NAMALWA (cell line): Measurements from ENCODE around the gene PPP1R26.
"Not testable (repeated sequence)": the region's sequence is repeated elsewhere in the genome, so short reads cannot be mapped to it uniquely, and the experiment has no call there.

Source experiments
- DNase-seq: peaks from one replicate; pipeline ENCODE4 v3.0.0-alpha.2; 2015; ENCODE audit warnings: low spot score

The PPP1R26 gene, protein sequence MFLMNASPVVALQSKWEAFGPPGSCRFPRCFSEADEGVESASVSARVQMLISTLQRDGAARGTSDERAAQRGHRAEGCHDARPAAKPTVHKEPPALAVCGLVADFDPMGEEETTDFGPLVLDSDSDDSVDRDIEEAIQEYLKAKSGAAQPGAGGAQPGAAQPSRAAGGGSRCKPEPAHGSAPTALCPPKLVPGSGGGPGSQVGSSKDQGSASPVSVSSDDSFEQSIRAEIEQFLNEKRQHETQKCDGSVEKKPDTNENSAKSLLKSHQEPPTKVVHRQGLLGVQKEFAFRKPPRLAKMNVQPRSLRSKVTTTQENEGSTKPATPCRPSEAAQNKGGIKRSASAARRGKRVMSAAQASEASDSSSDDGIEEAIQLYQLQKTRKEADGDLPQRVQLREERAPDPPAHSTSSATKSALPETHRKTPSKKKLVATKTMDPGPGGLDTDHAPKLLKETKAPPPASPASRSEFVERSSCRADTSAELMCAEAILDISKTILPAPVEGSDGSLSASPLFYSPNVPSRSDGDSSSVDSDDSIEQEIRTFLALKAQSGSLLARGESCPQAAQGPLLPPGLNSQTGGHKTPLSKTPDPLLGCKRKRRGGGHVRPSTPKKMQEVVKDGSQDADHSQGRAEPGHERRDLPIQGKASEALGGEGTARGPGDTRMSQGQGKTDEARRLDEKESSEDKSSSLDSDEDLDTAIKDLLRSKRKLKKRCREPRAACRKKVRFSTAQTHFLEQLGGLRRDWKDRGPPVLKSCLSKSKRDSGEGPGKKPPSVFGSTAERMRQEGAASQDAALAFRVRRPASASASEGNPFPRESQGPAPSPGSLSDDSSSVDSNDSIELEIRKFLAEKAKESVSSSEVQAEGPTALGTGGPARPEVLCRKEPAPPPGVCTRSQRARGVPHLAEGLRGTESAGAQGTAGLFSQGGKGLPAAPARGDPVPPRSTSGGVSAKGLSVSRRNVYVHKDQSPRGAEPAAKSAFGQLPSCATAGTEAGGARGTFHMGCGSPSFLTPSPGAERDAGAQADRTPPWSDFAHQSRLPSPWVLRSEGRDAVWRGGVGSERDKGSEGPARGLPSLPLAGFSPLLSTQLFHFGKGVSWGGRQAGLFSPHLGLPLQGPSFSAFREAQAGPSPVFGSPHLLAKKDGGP (N-terminal part only)

DNA sequence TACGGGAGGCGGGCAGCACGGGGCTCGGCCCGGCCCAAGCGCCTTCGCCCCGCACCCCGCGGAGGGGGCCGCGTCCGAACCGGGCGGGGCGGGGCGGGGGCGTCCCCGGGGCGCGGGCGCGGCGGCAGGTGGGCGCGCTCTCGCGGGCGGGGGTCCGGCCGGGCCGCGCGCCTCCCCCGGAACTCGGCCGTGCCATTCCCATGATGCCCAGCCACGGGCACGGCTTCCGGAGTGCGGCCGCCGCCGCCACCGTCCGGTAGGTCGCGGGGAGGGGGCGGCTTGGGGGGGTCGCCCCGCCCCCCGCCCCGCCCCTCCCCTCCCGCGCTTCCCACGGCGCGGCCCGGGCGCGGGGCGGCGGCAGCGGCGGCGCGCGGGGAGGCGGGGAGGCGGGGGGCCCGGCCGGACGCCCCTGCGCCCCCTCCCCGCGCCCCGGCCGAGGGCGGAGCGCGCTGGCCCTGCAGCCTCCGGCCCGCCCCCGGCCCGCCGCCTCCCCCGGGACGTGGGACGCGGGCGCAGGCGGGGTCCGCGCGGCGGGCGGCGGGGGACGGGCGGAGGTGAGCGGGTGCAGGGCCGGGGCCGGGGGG, at the start of gene PPP1R26:
PPP1R26 (plus strand) TSS at position 314 of the 584 bp plus-strand sequence. CDS start 4,729 bp downstream, outside the sequence.
- no peak for DNase-seq

DNA sequence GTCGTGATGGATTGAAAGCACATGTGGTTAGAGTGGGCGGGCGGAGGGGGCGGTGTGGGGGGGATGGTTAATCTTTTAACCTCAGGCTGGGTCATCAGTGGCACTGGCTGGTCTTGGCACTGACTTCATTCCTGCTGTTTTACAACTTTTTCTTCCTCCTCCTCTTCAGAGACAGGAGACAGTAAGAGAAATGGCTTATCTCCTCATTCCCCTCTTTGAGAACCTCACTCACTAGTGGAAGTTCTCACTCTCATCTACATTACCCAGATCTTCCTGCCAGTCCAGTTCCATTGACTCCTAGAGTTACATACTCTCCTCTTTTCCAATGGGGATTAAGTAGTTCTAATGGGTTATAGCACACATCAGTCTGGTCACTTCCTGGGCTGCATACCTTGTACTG, 42.3 kb upstream of the PPP1R26 start:
- DNase-seq: no peak

DNA sequence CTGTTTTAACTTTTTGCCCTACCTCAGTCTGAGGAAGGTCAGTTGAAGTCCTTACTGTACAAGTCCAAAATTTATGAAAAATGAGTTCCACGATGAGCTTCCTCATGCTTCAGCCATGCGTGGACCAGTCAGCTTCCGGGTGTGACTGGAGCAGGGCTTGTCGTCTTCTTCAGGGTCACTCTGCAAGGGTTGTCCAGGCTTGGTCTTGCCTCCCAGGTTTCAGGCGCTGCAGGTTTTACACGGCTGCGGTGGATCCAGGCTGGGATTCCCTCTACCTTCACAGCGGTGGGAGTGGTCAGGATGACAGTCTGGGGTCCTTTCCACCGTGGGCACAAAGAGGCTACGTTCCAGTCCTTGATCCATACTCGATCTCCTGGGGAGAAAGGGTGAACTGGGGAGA, 41.9 kb upstream of the PPP1R26 start:
- DNase-seq: not testable (repeated sequence)

DNA sequence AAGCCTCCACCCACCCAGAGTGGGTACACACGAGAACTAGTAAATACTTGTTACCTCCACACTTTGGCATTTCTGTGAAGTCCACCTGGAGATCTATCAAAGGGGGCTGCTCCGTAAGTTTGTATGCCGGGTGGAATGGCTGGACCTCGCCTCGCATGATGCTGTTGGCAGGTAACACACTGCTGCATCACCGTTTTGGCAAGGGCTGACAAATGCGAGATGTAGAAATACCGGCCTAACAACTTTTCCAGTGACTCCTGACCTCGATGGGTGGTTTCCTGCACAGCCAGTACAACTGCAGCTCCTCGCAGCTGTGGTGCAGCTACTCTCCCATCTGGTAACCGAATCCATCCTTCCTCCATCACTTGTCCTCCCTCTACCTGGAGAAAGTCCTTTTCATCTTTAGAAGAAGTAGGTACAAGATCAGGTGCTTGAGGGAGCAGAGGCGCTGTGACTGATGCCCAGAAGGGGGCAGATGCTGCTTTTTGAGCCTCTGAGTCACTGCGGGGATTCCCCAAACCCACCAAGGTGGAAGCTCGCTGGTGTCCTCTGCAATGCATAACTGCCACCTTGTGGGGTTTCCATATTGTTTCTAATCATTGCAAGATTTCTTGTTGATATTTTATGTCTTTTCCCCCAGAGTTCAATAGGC, 40.9 kb upstream of the PPP1R26 start:
- peak; percentile 55 for DNase-seq

DNA sequence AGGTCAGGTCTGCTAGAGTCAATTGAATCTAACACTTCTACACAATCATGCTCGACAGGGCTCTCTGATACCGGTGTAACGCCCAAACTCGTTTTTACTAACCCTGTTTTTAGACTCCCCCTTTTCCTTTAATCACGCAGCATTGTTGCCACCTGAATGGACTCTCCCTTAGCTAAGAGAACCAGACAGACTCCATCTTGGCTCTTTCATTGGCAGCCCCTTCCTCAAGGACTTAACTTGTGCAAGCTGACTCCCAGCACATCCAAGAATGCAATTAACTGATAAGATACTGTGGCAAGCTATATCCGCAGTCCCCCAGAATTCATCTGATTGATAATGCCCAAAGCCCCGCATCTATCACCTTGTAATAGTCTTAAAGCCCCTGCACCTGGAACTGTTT, 40.1 kb upstream of the PPP1R26 start:
- DNase-seq: not testable (repeated sequence)

DNA sequence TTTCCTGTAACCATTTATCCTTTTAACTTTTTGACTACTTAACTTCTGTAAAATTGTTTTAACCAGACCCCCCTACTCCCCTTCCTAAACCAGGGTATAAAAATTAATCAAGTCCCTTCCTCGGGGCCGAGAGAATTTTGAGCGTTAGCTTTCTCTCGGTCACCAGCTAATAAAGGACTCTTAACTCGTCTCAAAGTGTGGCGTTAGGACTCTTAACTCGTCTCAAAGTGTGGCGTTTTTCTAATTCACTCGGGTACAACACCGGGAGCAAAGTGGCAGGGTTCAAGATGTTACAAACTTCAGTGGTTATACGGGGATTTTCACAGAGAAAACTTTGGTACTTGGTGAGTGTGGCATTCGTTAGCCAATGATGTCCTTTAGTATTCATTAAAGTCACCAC, 39.7 kb upstream of the PPP1R26 start:
- DNase-seq: no peak

DNA sequence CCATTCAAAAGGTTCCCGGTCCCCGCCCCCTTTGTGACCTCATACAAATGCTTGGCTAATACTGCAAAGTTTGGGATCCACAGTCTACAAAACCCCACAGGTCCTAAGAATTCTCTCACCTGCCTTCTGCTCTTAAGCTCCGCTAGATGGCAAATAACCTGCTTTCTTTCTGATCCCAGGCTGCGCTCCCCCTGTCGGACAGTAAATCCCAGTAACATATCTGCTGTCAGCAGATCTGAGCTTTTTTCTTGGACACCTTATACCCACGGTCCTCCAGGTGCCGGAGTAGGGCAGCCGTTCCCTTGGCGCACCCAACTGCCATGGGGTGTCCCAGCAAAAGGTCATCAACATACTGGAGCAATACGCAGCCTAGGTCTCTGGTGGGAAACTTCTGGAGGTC, 39.0 kb upstream of the PPP1R26 start:
- DNase-seq: no peak

DNA sequence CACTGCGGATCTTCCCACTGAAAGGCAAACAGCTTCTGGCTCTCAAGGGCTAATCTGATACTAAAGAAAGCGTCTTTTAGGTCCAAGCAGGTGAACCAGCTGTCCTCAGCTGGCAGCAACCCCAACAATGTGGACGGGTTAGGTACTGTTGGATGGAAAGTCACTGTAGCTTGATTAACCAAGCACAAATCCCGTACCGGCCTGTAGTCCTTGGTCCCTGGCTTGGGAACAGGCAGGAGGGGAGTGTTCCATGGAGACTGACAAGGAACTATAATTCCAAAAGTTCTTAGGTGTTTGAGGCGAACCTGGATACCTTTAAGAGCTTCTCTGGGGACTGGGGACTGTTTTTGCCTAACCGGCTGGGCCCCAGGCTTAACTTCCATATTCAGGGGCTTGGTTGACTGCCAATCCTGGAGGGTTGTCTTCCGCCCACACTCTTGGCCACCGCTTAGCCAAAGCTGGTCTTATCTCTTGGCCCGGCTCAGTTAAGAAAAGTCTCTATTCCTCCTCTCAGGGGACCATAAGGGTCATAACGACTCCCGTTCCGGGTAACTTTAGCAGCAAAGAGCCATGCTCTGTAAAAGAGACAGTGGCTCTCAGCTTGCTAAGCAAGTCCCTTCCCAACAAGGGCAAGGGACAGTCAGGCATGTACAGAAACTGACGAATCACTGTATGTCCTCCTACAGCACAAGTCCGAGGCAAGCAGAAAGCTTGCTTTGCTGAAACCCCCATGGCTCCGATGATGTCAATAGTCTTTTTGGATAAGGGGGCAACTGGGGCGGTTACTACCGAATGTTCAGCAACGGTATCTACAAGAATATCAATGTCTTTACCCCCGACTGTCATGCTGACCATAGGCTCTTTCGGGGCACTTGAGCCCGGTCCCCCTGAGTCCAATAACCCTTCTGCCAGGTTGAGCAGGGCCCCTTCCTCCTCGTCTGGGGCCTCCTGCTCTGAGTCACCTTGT, 38.2 kb upstream of the PPP1R26 start:
- not testable (repeated sequence) for DNase-seq

DNA sequence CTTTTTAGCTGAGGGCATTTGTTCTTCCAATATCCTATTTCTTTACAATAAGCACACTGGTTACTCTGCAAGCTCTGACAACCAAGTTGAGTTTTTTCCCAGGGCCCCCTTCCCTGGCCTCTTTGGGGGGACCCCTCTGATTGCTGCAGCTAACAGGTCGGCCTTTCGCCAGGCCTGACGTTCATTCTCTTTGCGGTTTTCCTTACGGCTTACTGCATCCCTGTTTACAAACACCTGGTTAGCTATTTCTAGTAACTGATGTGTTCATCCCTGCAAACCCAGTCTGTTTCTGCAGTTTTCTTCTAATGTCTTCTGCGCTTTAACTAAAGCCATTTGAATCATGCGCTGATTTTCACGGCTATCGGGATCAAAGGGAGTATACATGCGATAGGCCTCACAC, 37.5 kb upstream of the PPP1R26 start:
- no peak for DNase-seq

DNA sequence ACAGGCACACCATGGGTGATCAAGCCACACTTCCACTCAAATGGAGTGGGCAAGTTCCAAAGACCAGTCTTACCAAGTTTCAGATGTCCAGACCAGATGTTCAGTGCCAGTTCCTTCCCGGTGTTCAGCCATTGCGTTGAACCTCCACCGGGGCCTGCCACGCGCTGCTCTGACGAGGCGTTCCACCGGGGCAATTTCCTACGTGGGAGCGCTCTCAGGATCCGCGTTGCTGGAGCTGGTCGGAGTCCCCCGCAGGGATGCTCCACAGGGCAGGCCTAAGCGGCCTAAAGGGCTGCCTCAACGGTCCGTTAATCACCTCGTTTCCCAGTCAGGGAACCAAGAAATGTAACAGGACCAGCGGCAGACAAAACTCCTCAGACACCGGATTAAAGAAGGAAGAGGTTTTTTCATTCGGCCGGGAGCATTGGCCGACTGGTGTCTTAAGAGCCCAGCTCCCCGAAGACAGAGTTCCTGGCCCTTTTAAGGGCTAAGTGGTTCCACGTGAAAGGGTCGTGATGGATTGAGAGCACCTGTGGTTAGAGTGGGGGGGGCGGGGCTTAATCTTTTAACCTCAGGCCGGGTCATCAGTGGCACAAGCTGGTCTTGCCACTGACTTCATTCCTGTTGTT, 35.7 kb upstream of the PPP1R26 start:
- no peak for DNase-seq

DNA sequence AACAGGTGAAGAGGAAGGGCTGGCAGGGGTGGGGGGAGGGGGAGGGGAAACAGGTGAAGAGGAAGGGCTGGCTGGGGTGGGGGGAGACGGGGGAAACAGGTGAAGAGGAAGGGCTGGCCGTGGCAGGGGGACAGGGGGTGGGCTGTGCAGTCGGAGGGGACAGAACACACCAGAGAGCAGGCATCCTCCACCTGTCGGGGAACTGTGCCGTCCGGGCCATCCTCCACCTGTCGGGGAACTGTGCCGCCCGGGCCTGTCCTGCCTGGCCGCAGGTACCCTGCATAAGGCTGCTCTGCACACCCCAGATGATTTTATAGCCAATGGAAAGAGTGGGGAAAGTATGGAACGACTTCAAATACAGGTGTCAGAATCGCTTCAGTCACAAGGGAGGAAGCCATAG, 32.5 kb upstream of the PPP1R26 start:
- DNase-seq: no peak

DNA sequence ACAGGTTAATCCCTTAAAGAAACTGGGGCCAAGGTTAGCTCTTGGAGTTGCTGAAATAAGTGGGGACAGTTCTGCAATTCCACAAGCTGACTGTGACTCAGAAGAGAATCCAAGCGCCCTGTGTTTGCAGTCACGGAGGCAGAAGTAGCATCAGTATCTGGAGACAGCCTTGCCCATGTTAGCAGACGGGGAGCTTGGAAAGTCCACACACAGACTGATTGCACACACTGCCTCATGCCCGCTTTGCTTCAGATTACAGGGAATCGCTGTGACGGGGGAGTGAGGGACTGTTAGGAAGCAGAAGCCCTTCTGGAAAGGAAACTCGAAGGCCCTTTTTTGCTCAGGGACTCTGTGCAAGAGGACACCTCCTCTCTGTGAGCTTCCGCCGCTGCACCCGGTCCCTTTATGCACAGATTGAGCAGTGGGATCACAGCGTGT, 30.9 kb upstream of the PPP1R26 start:
- DNase-seq: no peak

DNA sequence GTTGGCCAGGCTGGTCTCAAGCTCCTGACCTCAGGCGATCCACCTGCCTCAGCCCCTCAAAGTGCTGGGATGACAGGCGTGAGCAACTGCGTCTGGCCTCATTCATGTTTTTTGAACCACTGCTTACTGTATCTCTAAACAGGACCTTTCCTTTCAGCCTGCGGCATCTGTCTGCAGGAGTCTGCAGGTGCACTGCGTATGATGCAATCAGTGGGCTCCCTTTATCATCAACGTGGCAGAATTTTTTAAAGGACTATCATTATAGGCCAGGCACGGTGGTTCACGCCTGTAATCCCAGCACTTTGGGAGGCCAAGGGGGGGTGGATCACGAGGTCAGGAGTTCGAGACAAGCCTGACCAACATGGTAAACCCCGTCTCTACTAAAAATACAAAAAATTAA, 30.1 kb upstream of the PPP1R26 start:
- peak; percentile 8 for DNase-seq

DNA sequence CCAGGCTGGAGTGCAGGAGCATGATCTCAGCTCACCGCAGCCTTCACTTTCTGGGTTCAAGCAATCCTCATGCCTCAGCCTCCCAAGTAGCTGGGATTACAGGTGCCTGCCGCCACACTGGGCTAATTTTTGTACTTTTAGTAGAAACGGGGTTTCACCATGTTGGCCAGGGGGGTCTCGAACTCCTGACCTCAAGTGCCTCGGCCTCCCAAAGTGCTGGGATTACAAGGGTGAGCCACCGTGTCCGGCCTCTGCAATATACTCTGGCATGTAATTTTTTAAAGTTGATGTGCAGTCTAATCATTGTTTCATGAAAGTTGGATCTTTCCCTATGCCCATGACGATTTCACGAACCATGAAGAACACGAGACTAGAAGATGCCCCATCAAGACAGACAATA, 28.6 kb upstream of the PPP1R26 start:
- no peak for DNase-seq

DNA sequence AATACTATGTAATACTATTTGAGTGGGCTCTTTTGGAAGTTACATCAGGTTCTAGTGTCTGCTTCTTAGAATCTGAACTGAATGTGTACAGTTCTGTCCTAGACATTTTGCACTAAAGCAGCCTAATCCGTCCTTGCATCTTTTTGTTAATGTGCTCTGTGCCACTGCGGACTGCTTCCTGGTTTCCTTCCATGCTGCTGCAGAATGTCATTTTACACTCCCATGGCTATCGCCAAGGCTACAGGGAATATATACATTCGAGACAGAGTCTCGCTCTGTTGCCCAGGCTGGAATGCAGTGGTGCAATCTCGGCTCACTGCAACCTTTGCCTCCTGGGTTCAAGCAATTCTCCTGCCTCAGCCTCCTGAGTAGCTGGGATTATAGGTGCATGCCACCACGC, 27.7 kb upstream of the PPP1R26 start:
- DNase-seq: not testable (repeated sequence)

DNA sequence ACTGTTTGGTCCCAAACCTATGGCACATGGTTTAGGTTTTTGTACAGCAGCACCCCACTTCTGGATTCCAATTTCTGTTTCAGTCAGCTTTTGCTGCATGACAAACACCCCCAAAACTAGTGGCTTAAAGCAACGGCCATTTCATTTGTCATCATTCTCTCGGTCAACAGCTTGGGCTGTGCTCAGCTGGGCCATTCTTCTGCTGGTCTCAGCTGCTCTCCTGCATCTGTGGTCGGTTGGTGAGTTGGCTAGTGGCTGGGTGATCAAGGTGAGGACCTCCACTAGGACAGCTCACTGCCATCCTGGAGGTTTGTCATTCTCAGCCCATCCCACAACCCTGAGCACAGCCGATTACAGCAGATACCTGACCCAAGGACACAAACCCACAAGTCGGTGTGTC, 24.8 kb upstream of the PPP1R26 start:
- DNase-seq: no peak

DNA sequence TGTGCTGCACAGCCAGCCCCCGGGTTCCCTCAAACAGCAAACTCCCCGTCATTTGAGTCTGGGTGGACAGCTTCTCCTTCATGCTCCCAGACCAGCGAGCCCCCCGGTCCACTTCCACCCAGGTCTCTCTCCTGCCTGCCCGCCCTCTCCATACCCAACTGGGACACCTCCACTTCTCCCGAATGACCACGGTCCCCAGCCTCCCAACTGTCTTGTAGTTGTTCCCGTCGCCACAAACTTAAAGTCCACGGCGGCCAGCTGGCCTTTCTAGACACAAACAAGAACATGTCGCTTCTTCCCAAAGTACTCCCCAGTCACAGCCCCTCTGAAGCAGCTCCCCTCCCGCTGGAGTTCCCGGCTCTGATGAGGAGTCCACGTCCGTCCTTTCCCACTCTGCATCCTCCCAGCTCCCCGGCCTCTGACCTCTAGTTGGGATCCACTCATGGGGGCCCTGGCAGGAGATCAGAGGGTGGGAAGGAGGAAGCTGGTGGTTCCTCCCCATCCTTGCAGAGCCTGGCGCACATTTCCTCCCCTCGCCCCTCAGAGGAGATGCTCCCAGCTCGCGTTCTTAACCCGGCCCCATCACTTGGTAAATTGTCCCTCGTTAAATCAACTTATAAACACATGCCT, 24.1 kb upstream of the PPP1R26 start:
- DNase-seq: no peak

DNA sequence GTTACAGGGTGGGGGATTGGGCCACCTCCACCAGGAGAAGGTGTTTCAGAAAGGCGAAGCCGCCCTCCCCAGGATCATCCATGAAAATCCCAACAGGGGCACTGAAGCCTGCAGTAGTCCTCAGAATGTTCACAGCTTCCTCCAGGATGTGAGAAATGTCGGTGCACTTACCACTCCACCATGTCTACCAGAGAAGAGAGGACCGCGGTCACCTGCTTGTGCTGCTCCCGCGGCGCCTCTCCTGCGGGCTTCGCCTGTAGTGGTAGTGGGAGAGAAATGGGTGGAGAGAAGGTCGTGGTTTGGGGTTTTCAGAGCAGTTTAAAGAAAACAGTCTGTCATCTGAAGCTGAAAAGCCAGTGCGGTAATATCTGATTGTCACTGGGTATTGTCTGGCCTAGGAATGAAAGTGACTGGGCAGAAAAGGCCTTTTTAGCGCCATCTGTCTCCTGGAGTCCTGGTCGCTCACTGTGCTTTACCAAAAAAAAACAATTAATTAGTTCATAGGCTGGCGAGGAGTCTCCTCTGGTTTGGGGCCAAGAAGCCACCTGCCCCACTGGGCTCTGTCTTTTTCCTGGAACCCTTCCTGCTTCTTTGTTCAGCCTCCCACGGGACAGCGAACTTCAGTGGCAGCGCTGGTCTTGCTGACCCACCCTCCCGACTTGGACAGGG, 23.0 kb upstream of the PPP1R26 start:
- DNase-seq: no peak

DNA sequence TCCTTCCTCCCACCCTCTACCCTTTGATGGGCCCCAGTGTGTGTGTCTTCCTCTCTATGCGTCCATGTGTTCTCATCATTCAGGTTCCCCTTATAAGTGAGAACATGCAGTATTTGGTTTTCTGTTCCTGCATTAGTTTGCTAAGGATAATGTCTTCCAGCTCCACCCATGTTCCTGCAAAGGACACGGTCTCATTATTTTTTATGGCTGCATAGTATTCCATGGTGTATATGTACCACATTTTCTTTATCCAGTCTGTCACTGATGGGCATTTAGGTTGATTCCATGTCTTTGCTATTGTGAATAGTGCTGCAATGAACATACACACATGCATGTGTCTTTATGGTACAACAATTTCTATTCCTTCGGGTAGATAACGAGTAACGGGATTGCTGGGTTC, 21.1 kb upstream of the PPP1R26 start:
- DNase-seq: not testable (repeated sequence)
